ENCODE results near the gene DECR2. TPM values are rescaled to one million over a fixed set of nuclear protein-coding genes. Genes with fewer than 3 reads are reported as not detected.

The DECR2 gene
- total RNA-seq, 1 donor from 2014 or later = 21.5 TPM

- no peaks in the 10 kb centered on the region for H3K9me3 Mint-ChIP-seq
These were observed 36.8 kb upstream of the DECR2 start for GRCh38 chr16:364595-365491.

GRCh38 chr16:366476-366875, 35.2 kb upstream of the DECR2 start:
- Mint-ChIP-seq H3K27me3 (peaks cover 3% of the 10 kb centered on the region), H3K9me3 (no peaks in the 10 kb centered on the region), H3K4me1 (ENCODE audit: unreplicated experiment) (peaks cover 13% of the 10 kb centered on the region), H3K27ac (no peak overlapping the region), H3K4me3 (no peak overlapping the region), H3K36me3 (peaks cover 3% of the 10 kb centered on the region)
- DNase-seq (ENCODE audit: extremely low spot score, unreplicated experiment) = no peak
- TF ChIP-seq CTCF (conservative IDR thresholded peaks at IDR 0.05) = no peak

More at GRCh38 chr16:364595-365491, 36.8 kb upstream of the DECR2 start:
- no peak overlapping the region for H3K27ac Mint-ChIP-seq
- DNase-seq (ENCODE audit: extremely low spot score, unreplicated experiment) = no peak
- H3K36me3 Mint-ChIP-seq = peaks cover 3% of the 10 kb centered on the region
- peaks cover 3% of the 10 kb centered on the region for H3K27me3 Mint-ChIP-seq
- H3K4me3 Mint-ChIP-seq = no peak overlapping the region
- TF ChIP-seq CTCF (conservative IDR thresholded peaks at IDR 0.05) = no peak
- peaks cover 6% of the 10 kb centered on the region for H3K4me1 Mint-ChIP-seq (ENCODE audit: unreplicated experiment)

GRCh38 chr16:367333-367903, 34.3 kb upstream of the DECR2 start:
- Mint-ChIP-seq H3K4me3 (peak overlapping the region; percentile 25), H3K36me3 (peaks cover 3% of the 10 kb centered on the region), H3K9me3 (no peaks in the 10 kb centered on the region), H3K4me1 (ENCODE audit: unreplicated experiment) (peaks cover 7% of the 10 kb centered on the region), H3K27me3 (no peaks in the 10 kb centered on the region), H3K27ac (no peak overlapping the region)
- no peak for DNase-seq (ENCODE audit: extremely low spot score, unreplicated experiment)
- TF ChIP-seq CTCF (conservative IDR thresholded peaks at IDR 0.05) = no peak

- Mint-ChIP-seq H3K27ac (no peak overlapping the region), H3K4me1 (ENCODE audit: unreplicated experiment) (peaks cover 7% of the 10 kb centered on the region), H3K36me3 (peaks cover 3% of the 10 kb centered on the region), H3K9me3 (no peaks in the 10 kb centered on the region), H3K4me3 (no peak overlapping the region), H3K27me3 (no peaks in the 10 kb centered on the region)
- no peak for TF ChIP-seq CTCF (conservative IDR thresholded peaks at IDR 0.05)
- no peak for DNase-seq (ENCODE audit: extremely low spot score, unreplicated experiment)
These were observed 33.1 kb upstream of the DECR2 start for GRCh38 chr16:368388-369158.

GRCh38 chr16:369275-369865, 32.3 kb upstream of the DECR2 start:
- Mint-ChIP-seq H3K27me3 (no peaks in the 10 kb centered on the region), H3K27ac (no peak overlapping the region), H3K4me3 (peak overlapping the region; percentile 71), H3K36me3 (peaks cover 3% of the 10 kb centered on the region), H3K4me1 (ENCODE audit: unreplicated experiment) (peaks cover 7% of the 10 kb centered on the region), H3K9me3 (no peaks in the 10 kb centered on the region)
- DNase-seq (ENCODE audit: extremely low spot score, unreplicated experiment) = no peak
- no peak for TF ChIP-seq CTCF (conservative IDR thresholded peaks at IDR 0.05)
